NCI-H82 (cell line): ENCODE measurements around the gene HEXD.
A peak's percentile ranks its signal among the peaks of the same experiment; 100 is the strongest.
"Not testable (repeated sequence)": the region's sequence is repeated elsewhere in the genome, so short reads cannot be mapped to it uniquely, and the experiment has no call there.

ENCODE experiments used
- DNase-seq: peaks from one replicate; lab custom pipeline; 2025; lab: John Stamatoyannopoulos, UW

Gene HEXD

GRCh38 chr17:82458179-82458884 is 40.2 kb downstream of the HEXD start, which contains the start of gene NARF:
Gene NARF (plus strand): TSS chr17:82458741. CDS start chr17:82458804, 63 bp downstream.
- DNase-seq: peak; percentile 100

- DNase-seq: peak; percentile 49
These were observed 40.8 kb downstream of the HEXD start for GRCh38 chr17:82458885-82459424.

- DNase-seq: not testable (repeated sequence)
These were observed 41.8 kb downstream of the HEXD start for GRCh38 chr17:82459936-82460335.

GRCh38 chr17:82461827-82462524 is 43.8 kb downstream of the HEXD start:
- no peak for DNase-seq

GRCh38 chr17:82463391-82463790 is 45.2 kb downstream of the HEXD start:
- DNase-seq: no peak

- no peak for DNase-seq
These were observed 45.9 kb downstream of the HEXD start for GRCh38 chr17:82463925-82464566.

GRCh38 chr17:82464567-82464929 is 46.4 kb downstream of the HEXD start:
- DNase-seq: no peak

- DNase-seq: no peak
These were observed 47.0 kb downstream of the HEXD start for GRCh38 chr17:82465023-82465603.

GRCh38 chr17:82468692-82469091 is 50.5 kb downstream of the HEXD start:
- no peak for DNase-seq

- no peak for DNase-seq
These were observed 51.9 kb downstream of the HEXD start for GRCh38 chr17:82470065-82470464.

- DNase-seq: no peak
These were observed 56.3 kb downstream of the HEXD start for GRCh38 chr17:82474223-82475010.

- DNase-seq: no peak
These were observed 57.3 kb downstream of the HEXD start for GRCh38 chr17:82475458-82475857.

GRCh38 chr17:82477934-82478333 is 59.8 kb downstream of the HEXD start:
- DNase-seq: no peak

- DNase-seq: no peak
These were observed 61.5 kb downstream of the HEXD start for GRCh38 chr17:82479602-82480001.

- no peak for DNase-seq
These were observed 62.2 kb downstream of the HEXD start for GRCh38 chr17:82480318-82480717.

- no peak for DNase-seq
These were observed 65.1 kb downstream of the HEXD start for GRCh38 chr17:82483204-82483660.

- no peak for DNase-seq
These were observed 65.7 kb downstream of the HEXD start for GRCh38 chr17:82483836-82484235.

GRCh38 chr17:82486231-82487094 is 68.3 kb downstream of the HEXD start:
- no peak for DNase-seq

GRCh38 chr17:82487910-82488309 is 69.8 kb downstream of the HEXD start:
- peak; percentile 36 for DNase-seq

- no peak for DNase-seq
These were observed 71.0 kb downstream of the HEXD start for GRCh38 chr17:82489117-82489516.
